HK-2 (cell line): Measurements from ENCODE around the gene LACTB.
A peak's percentile ranks its signal among the peaks of the same experiment; 100 is the strongest.
"Not testable (repeated sequence)": the region's sequence is repeated elsewhere in the genome, so short reads cannot be mapped to it uniquely, and the experiment has no call there.

Source experiments
- DNase-seq: peaks from one replicate; pipeline ENCODE4 v3.0.0-alpha.2; 2018; ENCODE audit not compliant: unreplicated experiment

Gene LACTB

DNA sequence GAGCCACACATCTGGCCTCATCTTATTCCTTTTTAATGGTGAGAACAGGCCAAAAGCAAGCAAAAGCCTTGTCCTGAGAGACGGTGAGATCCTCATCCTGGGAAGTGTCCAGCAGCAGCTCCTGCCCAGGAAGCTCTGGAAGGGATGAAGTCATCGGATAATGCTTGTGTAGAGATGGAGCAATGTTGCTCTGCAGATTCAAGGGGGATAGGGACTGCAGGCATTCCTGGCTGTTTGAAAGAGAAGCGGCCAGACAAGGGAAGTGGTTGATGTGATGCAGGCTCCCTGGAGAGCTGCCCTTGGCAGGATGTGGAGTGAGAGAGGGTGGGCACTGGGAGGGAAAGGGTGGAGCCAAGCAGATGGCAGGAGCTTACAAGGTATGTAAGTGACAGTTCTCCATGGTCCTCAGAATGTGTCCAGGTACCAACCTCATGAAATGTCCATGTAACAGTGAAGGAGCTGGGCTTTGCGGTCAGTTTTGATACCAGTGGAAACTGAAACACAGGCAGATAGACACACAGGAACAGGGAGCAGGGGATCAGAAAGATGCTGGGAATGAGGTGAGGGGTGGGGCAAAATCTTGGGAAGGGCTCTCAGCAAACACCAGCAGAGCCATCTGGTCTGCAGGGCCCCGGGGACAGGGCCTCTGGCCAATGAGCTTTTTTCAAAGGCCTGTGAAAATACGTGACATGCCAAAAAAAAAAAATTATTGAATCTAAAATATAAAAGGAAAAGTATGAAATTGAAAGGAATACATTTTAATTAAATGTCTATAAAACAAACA is 32.2 kb upstream of the LACTB start:
- peak; percentile 73 for DNase-seq

DNA sequence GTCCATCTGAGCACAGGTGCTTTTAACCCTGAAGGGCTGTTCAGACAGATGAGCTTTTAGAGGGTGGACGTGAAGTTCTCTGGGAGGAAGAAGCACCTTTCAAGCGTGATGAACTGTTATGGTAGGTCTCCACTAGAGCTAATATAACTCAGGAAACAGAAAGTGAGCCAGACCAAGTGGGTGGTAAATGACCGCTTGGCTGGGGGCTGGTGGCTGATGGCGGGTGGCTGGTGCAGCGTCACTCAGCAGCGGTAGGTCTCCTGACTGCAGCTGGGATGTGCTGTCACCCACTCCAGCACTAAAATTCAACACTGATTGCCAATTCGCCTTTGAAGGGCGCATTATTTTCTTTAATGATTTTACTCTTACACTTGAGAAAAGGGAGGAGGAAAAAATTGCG is 31.2 kb upstream of the LACTB start:
- DNase-seq, result no peak

DNA sequence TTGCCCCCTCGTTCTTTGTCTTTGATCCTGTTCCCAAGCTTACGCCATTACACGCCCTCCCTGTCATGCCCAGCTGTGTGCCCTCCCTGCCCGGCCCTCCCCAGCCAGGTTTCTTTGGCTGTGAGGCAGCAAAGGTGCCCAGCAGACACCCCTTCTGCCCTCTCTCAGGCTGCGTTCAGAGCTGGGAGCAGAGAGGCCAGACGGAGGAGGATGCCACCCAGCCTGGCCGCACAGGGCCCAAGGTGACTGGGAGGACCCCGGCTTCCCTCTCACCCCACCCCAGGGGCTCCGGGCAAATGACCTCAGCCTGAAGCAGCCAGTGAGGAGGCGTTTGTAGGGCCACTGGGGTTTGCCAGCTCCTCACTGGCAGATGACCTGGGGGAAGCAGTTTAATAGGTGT is 30.8 kb upstream of the LACTB start:
- no peak for DNase-seq

DNA sequence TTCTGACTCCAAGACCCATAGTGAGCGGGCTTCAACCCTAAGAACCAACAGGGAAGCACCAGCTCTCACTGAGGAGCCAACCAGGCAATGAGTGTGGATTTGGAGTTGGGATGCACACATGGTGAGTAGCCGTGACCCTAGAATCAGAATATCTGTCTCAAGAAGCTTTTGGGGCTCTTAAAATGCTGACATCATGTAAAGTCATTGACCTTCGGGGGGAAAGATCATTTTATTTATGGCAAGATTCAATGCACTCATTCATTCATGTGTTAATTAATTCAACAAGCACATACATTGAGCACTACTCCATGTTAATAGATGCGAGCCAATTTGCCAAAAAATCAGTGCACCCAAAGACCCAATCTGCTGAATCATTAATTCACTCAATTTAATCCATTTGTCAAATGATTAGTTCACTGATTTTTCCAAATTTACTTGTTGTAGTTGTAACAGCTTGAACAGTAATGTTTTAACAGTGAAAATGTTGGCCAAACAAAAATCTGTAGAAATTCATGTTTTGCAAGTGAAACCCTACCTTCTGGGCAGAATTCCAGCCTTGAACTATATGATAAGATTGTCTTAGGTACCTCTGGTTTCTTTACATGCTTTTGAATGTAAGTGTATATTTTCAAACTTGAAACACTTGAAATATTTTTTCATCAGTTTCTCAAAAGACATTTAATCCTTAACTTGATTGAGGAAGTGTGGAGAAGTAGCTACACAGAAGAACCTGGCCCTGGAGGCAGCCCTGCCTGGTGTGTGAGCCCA is 29.8 kb upstream of the LACTB start:
- DNase-seq, result no peak

DNA sequence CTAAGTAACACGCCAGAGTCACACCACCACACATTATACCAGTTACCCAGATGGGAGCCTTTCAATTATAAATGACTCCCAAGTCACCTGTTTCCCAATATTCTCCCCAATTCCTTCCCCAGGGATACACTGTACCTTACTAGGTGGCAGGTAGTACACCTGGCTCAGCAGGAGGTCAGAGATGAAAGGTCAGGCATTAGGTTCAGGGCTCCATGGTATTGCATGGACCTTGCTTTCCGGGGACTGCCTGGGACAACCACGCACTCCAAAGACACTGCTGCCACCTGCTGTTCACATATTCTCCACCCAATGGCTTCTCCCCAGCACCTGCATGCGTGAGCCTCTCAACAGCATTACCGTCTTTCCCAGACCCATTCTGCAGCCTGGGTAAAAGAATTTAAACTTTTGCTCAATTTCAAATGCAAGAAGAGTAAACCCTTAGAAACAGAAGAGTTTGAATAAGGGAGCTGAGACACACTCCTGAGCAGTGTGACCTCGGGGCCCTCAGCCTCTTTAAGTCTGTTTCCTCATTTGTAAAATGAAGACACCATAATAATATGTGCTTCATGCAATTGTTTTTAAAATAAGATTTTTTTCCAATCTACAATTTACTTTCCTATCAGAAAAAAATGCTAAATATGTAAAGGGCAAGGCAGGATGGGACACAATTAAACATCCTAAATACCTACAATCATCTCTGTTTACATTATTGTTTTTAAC is 28.0 kb upstream of the LACTB start:
- peak; percentile 66 for DNase-seq

DNA sequence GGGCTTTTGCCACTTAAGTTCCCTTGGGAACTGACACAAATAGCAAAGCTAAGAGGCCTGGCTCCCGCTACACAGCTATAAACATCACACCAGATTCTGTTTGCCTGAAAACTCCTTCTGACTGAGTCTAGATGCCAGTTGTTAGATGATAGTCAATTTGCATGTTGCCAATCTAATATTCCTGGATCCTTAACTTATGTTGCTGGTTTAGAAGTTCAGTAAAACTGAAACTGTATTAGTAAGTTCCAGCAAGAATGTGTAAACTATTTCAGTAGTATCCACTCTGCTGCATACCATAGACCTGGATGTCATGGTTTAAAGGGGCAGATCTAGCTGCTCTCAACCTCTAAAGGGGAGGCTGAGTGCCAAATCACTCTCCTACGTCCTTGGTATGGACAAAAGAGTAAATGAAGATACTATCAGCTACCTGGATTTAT is 27.1 kb upstream of the LACTB start:
- DNase-seq, result no peak

DNA sequence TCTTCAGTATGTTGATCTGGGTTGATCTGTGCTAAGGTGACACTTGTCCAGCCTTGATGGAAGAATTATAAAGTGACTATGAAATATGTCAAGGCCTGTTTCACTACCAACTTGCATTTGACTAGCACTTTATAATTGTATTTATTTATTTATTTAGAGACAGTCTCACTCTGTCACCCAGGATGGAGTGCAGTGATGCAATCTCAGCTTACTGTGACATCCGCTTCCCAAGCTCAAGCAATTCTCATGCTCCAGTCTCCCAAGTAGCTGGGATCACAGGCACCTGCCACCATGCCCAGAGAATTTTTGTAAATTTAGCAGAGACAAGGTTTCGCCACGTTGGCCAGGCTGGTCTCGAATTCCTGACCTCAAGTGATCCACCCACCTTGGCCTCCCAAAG is 25.5 kb upstream of the LACTB start:
- no peak for DNase-seq

DNA sequence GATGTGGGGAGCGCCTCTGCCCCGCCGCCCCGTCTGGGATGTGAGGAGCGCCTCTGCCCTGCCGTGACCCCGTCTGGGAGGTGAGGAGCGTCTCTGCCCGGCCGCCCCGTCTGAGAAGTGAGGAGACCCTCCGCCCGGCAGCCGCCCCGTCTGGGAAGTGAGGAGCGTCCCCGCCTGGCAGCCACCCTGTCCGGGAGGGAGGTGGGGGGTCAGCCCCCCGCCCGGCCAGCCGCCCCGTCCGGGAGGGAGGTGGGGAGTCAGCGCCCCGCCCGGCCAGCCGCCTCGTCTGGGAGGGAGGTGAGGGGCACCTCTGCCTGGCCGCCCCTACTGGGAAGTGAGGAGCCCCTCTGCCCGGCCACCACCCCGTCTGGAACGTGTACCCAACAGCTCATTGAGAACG is 22.8 kb upstream of the LACTB start:
- DNase-seq, result not testable (repeated sequence)

DNA sequence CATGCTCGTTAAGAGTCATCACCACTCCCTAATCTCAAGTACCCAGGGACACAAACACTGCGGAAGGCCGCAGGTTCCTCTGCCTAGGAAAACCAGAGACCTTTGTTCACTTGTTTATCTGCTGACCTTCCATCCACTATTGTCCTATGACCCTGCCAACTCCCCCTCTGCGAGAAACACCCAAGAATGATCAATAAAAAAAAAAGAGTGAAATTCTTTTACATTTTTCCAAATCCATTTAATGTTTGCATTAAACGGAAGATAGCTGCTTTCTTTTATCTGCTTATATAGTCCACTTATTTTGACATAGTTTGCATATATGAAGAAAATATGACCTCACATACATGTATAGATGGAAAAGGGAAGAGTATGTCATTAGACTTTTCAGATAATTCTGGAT is 22.1 kb upstream of the LACTB start:
- not testable (repeated sequence) for DNase-seq

DNA sequence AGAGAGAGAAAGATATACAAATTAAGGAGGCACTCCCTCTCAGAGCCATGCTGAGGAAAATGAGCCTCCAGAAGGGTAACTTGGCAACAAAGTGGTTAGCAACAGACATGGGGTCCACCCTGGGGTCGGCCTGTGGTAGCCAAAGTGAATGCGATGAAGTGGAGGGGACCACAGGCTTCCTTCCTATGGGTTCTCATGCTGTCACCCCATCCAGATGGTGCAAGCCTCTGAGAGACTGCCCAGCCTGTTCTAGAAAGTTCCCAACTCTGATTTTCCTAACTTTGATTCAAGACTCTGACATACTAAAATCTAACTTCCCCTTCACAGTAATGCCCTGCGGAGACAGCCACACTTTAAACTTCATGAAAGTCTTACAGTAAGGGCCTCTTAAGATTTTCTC is 18.2 kb upstream of the LACTB start:
- no peak for DNase-seq

DNA sequence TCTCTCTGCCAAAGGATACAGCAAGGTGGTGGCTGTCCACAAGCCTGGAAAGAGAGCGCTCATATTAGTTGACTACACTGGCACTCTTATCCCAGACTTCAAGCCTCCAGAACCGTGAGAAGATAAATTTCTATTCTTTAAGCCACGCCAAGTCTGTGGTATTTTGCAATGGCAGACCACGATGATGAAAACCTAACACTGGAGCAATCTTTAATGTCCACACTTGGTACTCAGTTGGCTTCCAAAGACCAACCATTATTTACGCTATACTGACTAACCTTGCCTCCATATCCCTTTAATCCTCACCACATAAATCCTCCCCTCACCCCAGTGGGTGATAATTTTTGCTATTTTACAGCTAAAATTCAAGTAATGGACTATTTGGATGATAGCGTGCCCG is 16.9 kb upstream of the LACTB start:
- no peak for DNase-seq

DNA sequence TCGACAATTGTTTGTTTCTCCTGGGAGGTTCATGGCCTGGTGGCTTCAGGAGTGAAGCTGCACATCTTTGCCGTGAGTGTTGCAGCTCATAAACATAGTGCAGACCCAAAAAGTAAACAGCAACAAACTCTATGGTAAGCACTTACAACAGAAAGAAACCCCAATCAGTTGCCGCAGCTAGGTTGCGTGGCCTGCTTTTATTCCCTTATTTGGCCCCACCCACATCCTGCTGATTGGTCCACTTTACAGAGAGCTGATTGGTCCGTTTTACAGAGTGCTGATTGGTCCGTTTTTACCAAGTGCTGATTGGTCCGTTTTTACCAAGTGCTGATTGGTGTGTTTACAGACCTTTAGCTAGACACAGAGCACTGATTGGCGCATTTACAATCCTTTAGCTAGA is 16.3 kb upstream of the LACTB start:
- not testable (repeated sequence) for DNase-seq

DNA sequence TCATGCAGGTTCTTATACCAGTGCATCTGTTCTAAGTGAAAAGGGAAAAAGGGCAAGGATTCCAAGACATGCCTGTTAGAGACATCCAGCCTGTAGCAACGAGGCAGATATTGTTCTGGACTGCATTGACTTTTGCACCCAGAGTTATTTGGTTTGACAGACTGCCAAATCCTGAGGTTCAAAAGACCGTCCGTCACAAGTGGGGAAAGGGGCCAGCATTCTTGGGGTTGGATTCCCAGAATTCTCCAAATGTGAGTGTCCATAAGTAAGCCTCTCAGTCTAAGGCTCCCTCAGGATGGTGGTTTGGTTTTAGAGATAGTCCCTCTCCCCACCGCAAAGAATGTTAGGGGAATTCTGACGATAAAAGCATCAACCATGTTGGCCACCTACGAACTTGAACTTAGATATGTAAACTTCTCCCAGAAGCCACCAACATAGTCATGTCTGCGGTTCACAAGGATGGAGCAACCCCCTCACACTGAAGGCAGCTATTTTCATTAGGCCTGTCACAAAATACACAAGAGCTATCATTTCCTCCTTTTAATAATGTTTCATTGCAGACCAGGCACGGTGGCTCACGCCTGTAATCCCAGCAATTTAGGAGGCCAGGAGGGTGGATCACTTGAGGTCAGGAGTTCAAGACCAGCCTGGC is 13.6 kb upstream of the LACTB start:
- DNase-seq, result peak; percentile 78

DNA sequence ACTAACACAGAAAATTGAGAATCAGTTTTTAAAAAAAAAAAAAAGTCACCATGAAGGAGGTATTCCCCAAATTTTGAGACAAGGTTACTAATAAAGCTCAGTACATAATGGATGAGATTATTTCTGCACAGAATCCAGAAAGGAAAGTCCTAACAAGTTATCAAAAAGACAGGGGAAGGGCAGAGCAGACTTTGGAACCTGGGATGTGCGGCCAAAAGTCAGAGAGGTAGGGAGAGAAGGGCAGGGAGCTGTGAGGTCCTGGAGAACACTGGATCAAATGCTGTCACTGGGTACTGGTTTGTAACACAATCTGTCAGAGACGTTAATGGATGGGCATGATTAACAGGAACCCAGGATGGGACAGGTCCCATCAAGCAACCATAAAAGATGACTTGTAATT is 12.2 kb upstream of the LACTB start:
- DNase-seq, result no peak

DNA sequence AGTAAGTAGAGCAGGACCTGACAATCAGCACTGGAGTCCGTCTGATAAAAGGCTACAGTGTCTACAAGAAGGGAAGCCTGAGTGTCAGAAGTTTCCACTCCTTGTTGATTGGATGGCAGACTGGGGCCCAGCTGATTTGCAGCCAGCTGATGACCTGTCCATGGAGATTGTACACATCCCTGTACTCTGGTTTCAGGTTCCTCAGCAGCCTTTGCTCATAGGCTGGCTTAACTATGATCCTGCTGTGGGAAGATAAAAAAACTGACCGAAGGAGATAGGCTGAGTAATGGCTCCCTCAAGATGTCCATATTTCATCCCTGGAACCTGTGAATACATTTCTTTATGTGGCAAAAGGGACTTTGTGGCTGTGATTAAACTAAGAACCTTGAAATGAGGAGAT is 11.7 kb upstream of the LACTB start:
- no peak for DNase-seq

DNA sequence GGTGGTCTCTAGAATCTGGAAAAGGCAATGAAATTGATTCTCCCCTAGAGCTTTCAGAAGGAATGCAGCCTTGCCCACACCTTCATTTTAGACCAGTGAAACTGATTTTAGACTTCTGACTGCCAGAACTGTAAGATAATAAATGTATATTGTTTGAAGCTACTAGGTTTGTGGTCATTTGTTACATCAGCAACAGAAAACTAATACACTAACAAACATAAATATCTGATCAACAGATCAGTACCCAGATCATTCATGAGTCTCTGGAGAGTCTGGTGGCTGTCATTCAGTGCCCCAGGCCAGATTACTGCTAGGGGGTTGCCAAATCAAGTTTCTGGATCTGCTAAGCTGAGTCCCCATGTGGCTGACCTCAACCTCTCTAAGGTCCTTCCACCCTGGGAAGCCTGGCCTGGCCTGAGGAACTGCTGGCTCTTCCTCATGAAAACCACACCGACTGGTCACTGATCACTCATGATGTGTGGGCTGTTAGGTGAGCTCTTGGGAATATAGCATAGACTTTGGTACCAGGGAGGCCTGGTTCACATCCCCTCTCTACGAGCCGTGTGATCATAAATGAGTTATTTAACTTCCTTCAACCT is 11.1 kb upstream of the LACTB start:
- DNase-seq, result no peak

DNA sequence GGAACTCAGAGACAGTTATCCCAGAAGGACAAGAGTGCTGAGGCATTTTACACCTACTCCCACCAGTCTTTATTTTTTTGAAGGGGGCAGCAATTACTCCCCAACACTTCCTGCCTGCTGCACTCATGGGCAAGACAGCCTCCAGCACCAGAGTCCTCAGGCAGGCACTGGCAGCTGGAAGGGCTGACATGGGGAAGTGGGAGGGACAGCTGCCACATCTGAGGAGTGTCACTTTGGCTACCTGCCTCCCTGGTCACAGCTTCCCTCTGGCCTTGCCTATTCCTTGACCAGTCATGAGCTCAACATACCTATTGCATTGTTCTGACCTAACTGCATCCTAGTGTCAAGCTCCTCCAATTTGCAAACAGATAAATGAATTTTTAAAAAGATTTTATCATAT is 10.2 kb upstream of the LACTB start:
- no peak for DNase-seq

DNA sequence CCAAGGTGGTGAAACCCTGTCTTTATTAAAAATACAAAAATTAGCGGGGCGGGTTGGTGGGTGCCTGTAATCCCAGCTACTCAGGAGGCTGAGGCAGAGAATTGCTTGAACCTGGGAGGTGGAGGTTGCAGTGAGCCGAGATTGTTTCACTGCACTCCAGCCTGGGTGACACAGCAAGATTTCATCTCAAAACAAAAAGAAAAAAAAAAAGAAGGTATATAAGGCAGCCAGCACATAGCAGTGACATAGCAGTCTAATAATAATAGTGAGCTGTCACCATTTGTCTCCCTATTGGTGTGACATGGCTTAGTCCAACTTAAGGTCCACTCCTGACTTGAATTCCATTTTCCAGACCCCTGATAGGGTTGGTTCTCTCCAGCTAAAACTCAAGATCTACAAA is 8.8 kb upstream of the LACTB start:
- no peak for DNase-seq

DNA sequence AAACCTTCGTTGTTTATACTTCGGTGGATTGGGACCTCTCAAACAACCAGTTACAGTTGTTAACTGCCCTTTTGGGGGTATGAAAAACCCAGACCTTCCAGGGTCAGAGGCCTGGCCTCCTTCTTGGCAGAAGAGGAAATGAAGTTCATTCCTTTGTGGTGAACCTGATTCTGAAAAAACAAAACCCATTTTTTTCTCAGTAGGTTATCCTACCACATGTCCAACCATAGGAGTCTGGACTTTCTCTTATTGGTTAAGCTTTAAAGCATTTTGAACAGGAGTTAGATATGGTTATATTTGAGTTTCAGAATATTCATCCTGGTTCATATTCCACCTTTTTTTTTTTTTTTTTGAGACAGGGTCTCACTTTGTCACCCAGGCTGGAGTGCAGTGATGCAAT is 7.2 kb upstream of the LACTB start:
- DNase-seq, result no peak

DNA sequence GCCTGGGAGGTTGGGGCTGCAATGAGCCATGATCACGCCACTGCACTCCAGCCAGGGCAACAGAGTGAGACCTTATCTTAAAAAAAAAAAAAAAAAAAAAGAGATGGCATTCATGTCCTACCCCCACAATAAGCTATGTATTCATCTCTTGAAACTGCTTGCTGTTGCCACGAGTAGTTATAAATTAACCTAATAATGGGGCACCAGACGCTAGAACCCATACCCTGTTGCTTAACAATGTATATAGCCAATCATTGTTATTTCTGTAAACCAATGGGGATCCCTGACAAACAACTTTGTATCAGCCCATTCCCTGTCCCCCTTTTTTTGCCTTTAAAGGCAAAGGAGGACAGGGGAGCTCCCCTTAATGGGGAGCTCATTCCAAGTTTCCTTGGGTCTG is 2.8 kb upstream of the LACTB start:
- no peak for DNase-seq

DNA sequence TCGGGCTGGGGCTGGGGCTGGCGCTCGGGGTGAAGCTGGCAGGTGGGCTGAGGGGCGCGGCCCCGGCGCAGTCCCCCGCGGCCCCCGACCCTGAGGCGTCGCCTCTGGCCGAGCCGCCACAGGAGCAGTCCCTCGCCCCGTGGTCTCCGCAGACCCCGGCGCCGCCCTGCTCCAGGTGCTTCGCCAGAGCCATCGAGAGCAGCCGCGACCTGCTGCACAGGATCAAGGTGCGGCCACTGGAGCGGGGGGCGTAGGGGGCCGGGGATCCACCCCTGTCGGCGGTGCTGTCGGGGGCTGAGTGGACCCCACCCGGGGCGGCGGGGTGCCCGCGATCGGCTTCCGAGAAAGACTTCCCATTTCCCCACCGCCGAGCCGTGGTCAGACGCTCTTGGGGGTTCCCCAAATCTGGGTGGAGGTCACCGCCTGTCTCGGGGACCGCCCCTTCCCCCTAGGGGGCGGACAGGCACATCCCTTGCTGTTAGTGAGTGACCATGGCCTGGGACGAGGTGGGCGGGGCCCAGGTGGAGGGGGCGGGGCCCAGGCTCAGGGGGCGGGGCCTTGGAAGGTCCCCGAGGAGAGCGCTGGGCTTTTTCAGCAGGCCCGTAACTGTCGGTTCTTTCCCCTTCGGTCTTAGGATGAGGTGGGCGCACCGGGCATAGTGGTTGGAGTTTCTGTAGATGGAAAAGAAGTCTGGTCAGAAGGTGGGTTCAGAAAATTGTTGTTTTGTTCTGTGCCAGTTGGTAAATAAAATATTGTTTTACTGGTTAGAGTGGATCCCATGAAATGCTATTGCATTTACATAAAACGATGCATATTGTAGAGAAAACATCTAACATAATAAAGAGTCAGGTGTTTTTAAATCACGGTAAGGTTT is 578 bp downstream of the LACTB start:
- DNase-seq, result peak; percentile 84
